Measurements from ENCODE around the gene ANKRD34A. TPM values are rescaled to one million over a fixed set of nuclear protein-coding genes. Genes with fewer than 3 reads are reported as not detected.

The ANKRD34A gene
- total and polyA plus RNA-seq, 2 of the 13 experiments (the other 11 are each of a cell fraction or from before 2014, with no cell fraction given) = 0.05 to 0.07 TPM

GRCh38 chr1:145927063-145927886, 37.1 kb downstream of the ANKRD34A start, which contains the start of gene RBM8A (continued):
- TF ChIP-seq, protein P1, sequence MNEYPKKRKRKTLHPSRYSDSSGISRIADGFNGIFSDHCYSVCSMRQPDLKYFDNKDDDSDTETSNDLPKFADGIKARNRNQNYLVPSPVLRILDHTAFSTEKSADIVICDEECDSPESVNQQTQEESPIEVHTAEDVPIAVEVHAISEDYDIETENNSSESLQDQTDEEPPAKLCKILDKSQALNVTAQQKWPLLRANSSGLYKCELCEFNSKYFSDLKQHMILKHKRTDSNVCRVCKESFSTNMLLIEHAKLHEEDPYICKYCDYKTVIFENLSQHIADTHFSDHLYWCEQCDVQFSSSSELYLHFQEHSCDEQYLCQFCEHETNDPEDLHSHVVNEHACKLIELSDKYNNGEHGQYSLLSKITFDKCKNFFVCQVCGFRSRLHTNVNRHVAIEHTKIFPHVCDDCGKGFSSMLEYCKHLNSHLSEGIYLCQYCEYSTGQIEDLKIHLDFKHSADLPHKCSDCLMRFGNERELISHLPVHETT (CRISPR knock-in tag; conservative IDR thresholded peaks at IDR 0.05) = no peak
- TF ChIP-seq ATM (IDR thresholded peaks at IDR 0.05; ENCODE audit: borderline replicate concordance) (no peak), EZH2 (conservative IDR thresholded peaks at IDR 0.05; ENCODE audit: low read depth, low read length) (no peak), ZNF101 (CRISPR knock-in tag; IDR thresholded peaks at IDR 0.05; ENCODE audit: borderline replicate concordance, low read depth) (0 out of 2 replicates have a peak, but pooled peaks have one; percentile 37), YY1 (IDR thresholded peaks at IDR 0.05; ENCODE audit: insufficient read depth, insufficient replicate concordance, low read depth, low read length) (peak; percentile 94), NFKB2 (CRISPR knock-in tag; IDR thresholded peaks at IDR 0.05; ENCODE audit: borderline replicate concordance) (no peak), ZNF205 (CRISPR knock-in tag; IDR thresholded peaks at IDR 0.05) (no peak), SRSF9 (IDR thresholded peaks at IDR 0.05; ENCODE audit: borderline replicate concordance, insufficient read depth, low read depth, low read length, poor library complexity, severe bottlenecking) (no peak), RAD51 (IDR thresholded peaks at IDR 0.05; ENCODE audit: borderline replicate concordance) (no peak), MAFK (conservative IDR thresholded peaks at IDR 0.05 in 1 of 2, IDR thresholded peaks at IDR 0.05 in 1 of 2; ENCODE audit: low read length in 2 of 2) (no peak), ZNF329 (CRISPR knock-in tag; IDR thresholded peaks at IDR 0.05; ENCODE audit: low read depth) (no peak), ZNF746 (CRISPR knock-in tag; IDR thresholded peaks at IDR 0.05) (no peak), TARDBP (CRISPR knock-in tag; IDR thresholded peaks at IDR 0.05) (peak; percentile 85), MTF2 (CRISPR knock-in tag; IDR thresholded peaks at IDR 0.05; ENCODE audit: borderline replicate concordance) (no peak), TCF7L2 (IDR thresholded peaks at IDR 0.05; ENCODE audit: low read depth, low read length) (no peak), GPN1 (CRISPR knock-in tag; IDR thresholded peaks at IDR 0.05; ENCODE audit: borderline replicate concordance) (no peak), MAF1 (CRISPR knock-in tag; IDR thresholded peaks at IDR 0.05; ENCODE audit: borderline replicate concordance) (no peak), ZNF230 (CRISPR knock-in tag; IDR thresholded peaks at IDR 0.05) (no peak), MEIS2 (CRISPR knock-in tag; IDR thresholded peaks at IDR 0.05) (no peak), NFIB (CRISPR knock-in tag; IDR thresholded peaks at IDR 0.05; ENCODE audit: borderline replicate concordance) (no peak), NCOR1 (IDR thresholded peaks at IDR 0.05; ENCODE audit: borderline replicate concordance, low read length) (peak; percentile 47; the same call in 1 of the 2 replicates), ZFP41 (CRISPR knock-in tag; IDR thresholded peaks at IDR 0.05; ENCODE audit: borderline replicate concordance) (no peak), ZNF510 (CRISPR knock-in tag; IDR thresholded peaks at IDR 0.05; ENCODE audit: low read depth) (no peak), RBM22 (optimal IDR thresholded peaks at IDR 0.05; ENCODE audit: low read length) (peak; percentile 32), IRF9 (CRISPR knock-in tag; IDR thresholded peaks at IDR 0.05; ENCODE audit: borderline replicate concordance) (peak; percentile 93), RBFOX2 (IDR thresholded peaks at IDR 0.05; ENCODE audit: low read depth, low read length) (no peak; the same call in 1 of the 2 replicates)
- TF ChIP-seq, protein P2, sequence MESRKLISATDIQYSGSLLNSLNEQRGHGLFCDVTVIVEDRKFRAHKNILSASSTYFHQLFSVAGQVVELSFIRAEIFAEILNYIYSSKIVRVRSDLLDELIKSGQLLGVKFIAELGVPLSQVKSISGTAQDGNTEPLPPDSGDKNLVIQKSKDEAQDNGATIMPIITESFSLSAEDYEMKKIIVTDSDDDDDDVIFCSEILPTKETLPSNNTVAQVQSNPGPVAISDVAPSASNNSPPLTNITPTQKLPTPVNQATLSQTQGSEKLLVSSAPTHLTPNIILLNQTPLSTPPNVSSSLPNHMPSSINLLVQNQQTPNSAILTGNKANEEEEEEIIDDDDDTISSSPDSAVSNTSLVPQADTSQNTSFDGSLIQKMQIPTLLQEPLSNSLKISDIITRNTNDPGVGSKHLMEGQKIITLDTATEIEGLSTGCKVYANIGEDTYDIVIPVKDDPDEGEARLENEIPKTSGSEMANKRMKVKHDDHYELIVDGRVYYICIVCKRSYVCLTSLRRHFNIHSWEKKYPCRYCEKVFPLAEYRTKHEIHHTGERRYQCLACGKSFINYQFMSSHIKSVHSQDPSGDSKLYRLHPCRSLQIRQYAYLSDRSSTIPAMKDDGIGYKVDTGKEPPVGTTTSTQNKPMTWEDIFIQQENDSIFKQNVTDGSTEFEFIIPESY (CRISPR knock-in tag; IDR thresholded peaks at IDR 0.05) = no peak
